ENCODE results near the gene PNMA6E.

Gene PNMA6E

DNA sequence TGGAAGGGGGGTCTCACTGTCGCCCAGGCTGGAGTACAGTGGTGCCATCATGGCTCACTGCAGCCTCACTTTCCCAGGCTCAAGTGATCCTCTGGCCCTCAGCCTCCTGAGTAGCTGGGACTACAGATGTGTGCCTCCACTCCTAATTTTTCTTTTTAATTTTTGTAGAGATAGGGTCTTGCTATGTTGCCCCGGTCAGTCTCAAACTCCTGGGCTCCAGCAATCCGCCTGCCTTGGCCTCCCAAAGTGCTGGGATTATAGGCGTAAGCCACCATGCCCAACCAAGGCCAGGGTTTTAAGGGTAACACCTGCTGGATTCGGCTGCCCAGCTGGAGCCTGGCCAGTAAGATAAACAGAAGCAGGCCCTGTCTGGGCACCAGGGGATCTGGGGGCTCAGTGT is 41.3 kb upstream of the PNMA6E start:
- Mint-ChIP-seq H3K4me1 (ENCODE audit: low read depth) (no peaks in the 10 kb centered on the region), H3K9me3 (no peaks in the 10 kb centered on the region), H3K4me3 (no peak overlapping the region), H3K36me3 (ENCODE audit: low read depth) (no peaks in the 10 kb centered on the region), H3K27ac (no peak overlapping the region), H3K27me3 (no peaks in the 10 kb centered on the region)

- Mint-ChIP-seq H3K4me1 (ENCODE audit: low read depth) (no peaks in the 10 kb centered on the region), H3K9me3 (no peaks in the 10 kb centered on the region), H3K27me3 (no peaks in the 10 kb centered on the region), H3K27ac (no peak overlapping the region), H3K4me3 (no peak overlapping the region), H3K36me3 (ENCODE audit: low read depth) (no peaks in the 10 kb centered on the region)
Observed at GRCh38 chrX:153441981-153442380, 40.8 kb upstream of the PNMA6E start.

- no peak overlapping the region for H3K27ac Mint-ChIP-seq
- no peaks in the 10 kb centered on the region for H3K36me3 Mint-ChIP-seq (ENCODE audit: low read depth)
- H3K9me3 Mint-ChIP-seq = no peaks in the 10 kb centered on the region
- no peaks in the 10 kb centered on the region for H3K4me1 Mint-ChIP-seq (ENCODE audit: low read depth)
- no peak overlapping the region for H3K4me3 Mint-ChIP-seq
- no peaks in the 10 kb centered on the region for H3K27me3 Mint-ChIP-seq
Observed at GRCh38 chrX:153441296-153441695, 40.1 kb upstream of the PNMA6E start.

DNA sequence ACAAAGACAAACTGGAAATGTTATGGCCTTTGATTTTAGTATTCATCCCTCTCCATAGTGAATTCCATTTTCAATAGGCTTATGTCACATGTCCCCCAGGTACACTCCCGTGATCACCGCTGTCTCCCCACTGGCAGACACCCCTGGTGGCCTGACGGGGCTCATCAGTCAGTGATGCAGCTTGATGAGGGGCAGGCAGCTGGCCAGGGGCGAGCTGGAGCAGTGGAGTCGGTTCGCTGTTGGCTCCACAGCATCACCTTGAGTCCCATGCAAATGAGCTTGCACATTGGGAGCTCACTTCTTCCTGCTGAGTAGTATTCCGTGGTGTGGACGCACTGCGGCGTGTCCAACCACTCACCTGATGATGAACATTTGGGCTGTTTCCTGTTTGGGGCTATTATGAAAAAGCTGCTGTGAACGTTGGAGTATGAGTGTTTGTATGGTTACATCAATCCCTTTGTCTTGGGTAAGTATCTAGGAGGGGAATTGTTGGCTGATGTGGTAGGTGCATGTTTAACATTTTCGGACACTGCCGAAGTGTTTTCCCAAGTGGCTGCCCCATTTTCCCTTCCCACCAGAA is 39.5 kb upstream of the PNMA6E start:
- Mint-ChIP-seq H3K27me3 (no peaks in the 10 kb centered on the region), H3K4me1 (ENCODE audit: low read depth) (no peaks in the 10 kb centered on the region), H3K4me3 (no peak overlapping the region), H3K36me3 (ENCODE audit: low read depth) (no peaks in the 10 kb centered on the region), H3K9me3 (no peaks in the 10 kb centered on the region), H3K27ac (no peak overlapping the region)

- Mint-ChIP-seq H3K27ac (no peak overlapping the region), H3K4me3 (no peak overlapping the region), H3K4me1 (ENCODE audit: low read depth) (no peaks in the 10 kb centered on the region), H3K9me3 (no peaks in the 10 kb centered on the region), H3K27me3 (no peaks in the 10 kb centered on the region), H3K36me3 (ENCODE audit: low read depth) (no peaks in the 10 kb centered on the region)
Observed at GRCh38 chrX:153439977-153440376, 38.8 kb upstream of the PNMA6E start.

GRCh38 chrX:153438532-153438931 is 37.4 kb upstream of the PNMA6E start:
- H3K27ac Mint-ChIP-seq = no peak overlapping the region
- H3K27me3 Mint-ChIP-seq = no peaks in the 10 kb centered on the region
- no peak overlapping the region for H3K4me3 Mint-ChIP-seq
- H3K9me3 Mint-ChIP-seq = no peaks in the 10 kb centered on the region
- H3K4me1 Mint-ChIP-seq (ENCODE audit: low read depth) = no peaks in the 10 kb centered on the region
- no peaks in the 10 kb centered on the region for H3K36me3 Mint-ChIP-seq (ENCODE audit: low read depth)

- Mint-ChIP-seq H3K27ac (no peak overlapping the region), H3K36me3 (ENCODE audit: low read depth) (no peaks in the 10 kb centered on the region), H3K9me3 (no peaks in the 10 kb centered on the region), H3K4me3 (no peak overlapping the region), H3K4me1 (ENCODE audit: low read depth) (no peaks in the 10 kb centered on the region), H3K27me3 (no peaks in the 10 kb centered on the region)
Observed at GRCh38 chrX:153435845-153436244, 34.7 kb upstream of the PNMA6E start.

GRCh38 chrX:153434801-153435200 is 33.7 kb upstream of the PNMA6E start:
- no peaks in the 10 kb centered on the region for H3K9me3 Mint-ChIP-seq
- no peaks in the 10 kb centered on the region for H3K4me1 Mint-ChIP-seq (ENCODE audit: low read depth)
- no peak overlapping the region for H3K4me3 Mint-ChIP-seq
- no peaks in the 10 kb centered on the region for H3K27me3 Mint-ChIP-seq
- H3K36me3 Mint-ChIP-seq (ENCODE audit: low read depth) = no peaks in the 10 kb centered on the region
- H3K27ac Mint-ChIP-seq = no peak overlapping the region

DNA sequence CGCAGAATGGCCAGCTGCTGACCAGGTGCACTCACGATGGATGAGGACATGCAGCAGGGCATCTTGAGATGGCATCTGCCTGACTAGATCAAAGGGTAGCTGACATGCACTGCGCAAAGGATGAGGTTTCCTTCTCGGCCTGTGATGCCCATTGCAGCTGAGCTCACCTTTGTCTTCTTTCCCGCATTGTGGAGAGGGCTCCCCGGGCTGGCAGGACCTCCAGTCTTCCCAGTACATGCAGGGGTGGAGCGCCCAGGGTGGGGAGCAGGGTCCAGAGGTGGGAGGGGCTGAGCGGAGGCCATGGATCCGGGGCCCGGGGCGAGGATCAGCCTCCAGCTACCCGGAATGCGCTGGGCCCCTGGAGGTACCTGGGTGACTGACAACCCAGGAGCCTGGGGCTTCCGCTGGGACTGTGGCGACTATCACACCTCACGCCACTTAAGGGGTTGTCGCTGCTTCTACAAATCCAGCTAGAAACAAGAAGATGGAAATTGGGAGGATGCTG is 32.7 kb upstream of the PNMA6E start:
- Mint-ChIP-seq H3K36me3 (ENCODE audit: low read depth) (no peaks in the 10 kb centered on the region), H3K27me3 (no peaks in the 10 kb centered on the region), H3K27ac (no peak overlapping the region), H3K4me3 (no peak overlapping the region), H3K9me3 (no peaks in the 10 kb centered on the region), H3K4me1 (ENCODE audit: low read depth) (no peaks in the 10 kb centered on the region)

GRCh38 chrX:153433161-153433680 is 32.1 kb upstream of the PNMA6E start:
- no peaks in the 10 kb centered on the region for H3K36me3 Mint-ChIP-seq (ENCODE audit: low read depth)
- H3K9me3 Mint-ChIP-seq = no peaks in the 10 kb centered on the region
- no peaks in the 10 kb centered on the region for H3K4me1 Mint-ChIP-seq (ENCODE audit: low read depth)
- no peak overlapping the region for H3K27ac Mint-ChIP-seq
- no peaks in the 10 kb centered on the region for H3K27me3 Mint-ChIP-seq
- H3K4me3 Mint-ChIP-seq = no peak overlapping the region

- H3K9me3 Mint-ChIP-seq = no peaks in the 10 kb centered on the region
- H3K4me1 Mint-ChIP-seq (ENCODE audit: low read depth) = no peaks in the 10 kb centered on the region
- no peaks in the 10 kb centered on the region for H3K36me3 Mint-ChIP-seq (ENCODE audit: low read depth)
- H3K27ac Mint-ChIP-seq = no peak overlapping the region
- H3K4me3 Mint-ChIP-seq = no peak overlapping the region
- H3K27me3 Mint-ChIP-seq = no peaks in the 10 kb centered on the region
Observed at GRCh38 chrX:153430796-153431195, 29.6 kb upstream of the PNMA6E start.

DNA sequence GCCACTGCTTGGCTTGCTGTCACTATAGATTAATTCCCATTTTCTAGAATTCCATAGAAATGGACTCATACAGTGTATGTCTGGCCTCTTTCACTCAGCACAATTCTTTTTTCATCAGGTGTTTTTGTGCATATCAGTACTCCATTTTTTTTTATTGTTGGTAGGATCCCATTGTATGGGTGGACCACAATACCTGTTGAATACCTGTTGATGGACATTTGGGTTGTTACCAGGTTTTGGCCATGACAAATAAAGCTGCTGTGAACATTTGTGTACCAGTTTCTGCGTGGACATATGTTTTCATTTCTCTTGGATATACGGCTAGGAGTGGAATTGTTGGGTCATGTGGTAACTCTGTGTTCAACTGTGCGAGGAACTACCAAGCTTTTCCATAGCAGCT is 25.1 kb upstream of the PNMA6E start:
- no peaks in the 10 kb centered on the region for H3K27me3 Mint-ChIP-seq
- H3K9me3 Mint-ChIP-seq = no peaks in the 10 kb centered on the region
- no peak overlapping the region for H3K4me3 Mint-ChIP-seq
- no peaks in the 10 kb centered on the region for H3K4me1 Mint-ChIP-seq (ENCODE audit: low read depth)
- no peak overlapping the region for H3K27ac Mint-ChIP-seq
- H3K36me3 Mint-ChIP-seq (ENCODE audit: low read depth) = no peaks in the 10 kb centered on the region

DNA sequence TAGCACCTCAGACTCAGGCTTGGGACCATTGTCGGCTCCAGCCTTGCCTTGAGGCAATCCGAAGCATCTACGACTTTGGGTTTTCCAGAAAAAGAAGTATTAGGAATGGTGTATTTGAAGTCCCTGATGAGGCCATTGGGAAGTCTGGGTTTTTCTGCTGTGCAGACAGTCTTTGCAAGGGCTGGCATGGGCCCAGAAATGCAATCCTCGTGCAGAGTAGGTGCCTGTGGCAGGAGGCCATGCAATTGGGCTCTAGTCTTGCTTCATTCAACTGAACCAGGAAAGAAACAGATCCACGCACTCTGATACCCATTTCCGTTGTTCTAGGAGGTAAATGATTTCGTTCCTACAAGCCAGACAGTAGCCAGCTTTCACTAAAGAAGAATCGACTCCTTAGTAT is 22.5 kb upstream of the PNMA6E start:
- H3K36me3 Mint-ChIP-seq (ENCODE audit: low read depth) = no peaks in the 10 kb centered on the region
- no peaks in the 10 kb centered on the region for H3K9me3 Mint-ChIP-seq
- no peak overlapping the region for H3K27ac Mint-ChIP-seq
- no peak overlapping the region for H3K4me3 Mint-ChIP-seq
- no peaks in the 10 kb centered on the region for H3K4me1 Mint-ChIP-seq (ENCODE audit: low read depth)
- H3K27me3 Mint-ChIP-seq = no peaks in the 10 kb centered on the region

DNA sequence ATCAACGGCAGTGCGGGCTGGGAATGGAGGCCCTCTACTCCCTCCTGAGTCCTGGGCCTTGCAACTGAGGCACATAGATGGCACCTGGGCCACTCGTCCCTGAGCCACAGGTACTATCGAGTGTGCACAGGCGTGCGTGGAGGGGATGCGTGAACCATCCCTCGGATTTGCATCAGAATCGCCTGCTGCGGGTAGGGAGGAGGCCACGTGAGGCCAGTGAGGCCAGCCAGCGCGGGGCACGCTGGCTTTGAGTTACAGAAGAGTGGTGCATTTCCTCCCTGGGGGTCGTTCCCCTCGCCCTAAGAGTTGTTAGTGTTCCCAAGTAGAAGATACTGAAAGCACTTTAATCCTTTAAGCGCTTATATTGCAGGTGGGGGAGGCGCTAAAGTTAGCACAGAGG is 20.7 kb upstream of the PNMA6E start:
- Mint-ChIP-seq H3K36me3 (ENCODE audit: low read depth) (no peaks in the 10 kb centered on the region), H3K4me1 (ENCODE audit: low read depth) (no peaks in the 10 kb centered on the region), H3K27me3 (no peaks in the 10 kb centered on the region), H3K4me3 (no peak overlapping the region), H3K27ac (no peak overlapping the region), H3K9me3 (no peaks in the 10 kb centered on the region)

- H3K27ac Mint-ChIP-seq = no peak overlapping the region
- H3K9me3 Mint-ChIP-seq = no peaks in the 10 kb centered on the region
- no peak overlapping the region for H3K4me3 Mint-ChIP-seq
- no peaks in the 10 kb centered on the region for H3K4me1 Mint-ChIP-seq (ENCODE audit: low read depth)
- H3K27me3 Mint-ChIP-seq = no peaks in the 10 kb centered on the region
- no peaks in the 10 kb centered on the region for H3K36me3 Mint-ChIP-seq (ENCODE audit: low read depth)
Observed at GRCh38 chrX:153420851-153421599, 19.9 kb upstream of the PNMA6E start.

DNA sequence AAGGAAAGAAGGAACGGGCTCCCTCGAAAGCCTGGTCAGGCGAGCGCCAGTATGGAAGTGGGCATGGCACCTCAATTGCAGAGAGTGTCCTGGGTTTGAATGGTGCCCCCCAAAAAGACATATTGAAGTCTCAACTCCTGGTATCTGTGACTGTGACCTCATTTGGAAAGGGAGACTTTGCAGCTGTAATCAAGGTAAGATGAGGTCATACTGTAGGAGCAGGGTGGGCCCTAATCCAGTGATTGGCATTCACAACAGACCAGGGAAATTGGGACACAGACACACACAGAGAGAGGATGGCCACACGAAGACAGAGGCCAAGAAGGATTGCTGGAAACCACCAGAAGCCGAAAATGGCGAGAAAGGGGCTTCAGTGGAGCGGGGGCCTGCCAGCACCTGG is 16.5 kb upstream of the PNMA6E start:
- Mint-ChIP-seq H3K4me3 (no peak overlapping the region), H3K27me3 (no peaks in the 10 kb centered on the region), H3K27ac (no peak overlapping the region), H3K9me3 (no peaks in the 10 kb centered on the region), H3K4me1 (ENCODE audit: low read depth) (no peaks in the 10 kb centered on the region), H3K36me3 (ENCODE audit: low read depth) (no peaks in the 10 kb centered on the region)

All from stimulated activated naive CD8-positive, alpha-beta T cell treated with anti-CD3 and anti-CD28 coated beads, Interleukin-15, Interleukin-2, amounts not matched to agents 100 ng/mL and 50 ng/mL, for 24 hours (primary cell).